Measurements from ENCODE around the gene PGLYRP3.

Gene PGLYRP3

GRCh38 chr1:153313288-153313687, 536 bp upstream of the PGLYRP3 start:
- no peak for DNase-seq (ENCODE audit: low spot score)

GRCh38 chr1:153310526-153310925, 2.2 kb downstream of the PGLYRP3 start:
- DNase-seq (ENCODE audit: low spot score): no peak

- no peak for DNase-seq (ENCODE audit: low spot score)
Measured at GRCh38 chr1:153309441-153309840, 3.3 kb downstream of the PGLYRP3 start.

- no peak for DNase-seq (ENCODE audit: low spot score)
Measured at GRCh38 chr1:153308540-153308939, 4.2 kb downstream of the PGLYRP3 start.

GRCh38 chr1:153307221-153307600, 5.5 kb downstream of the PGLYRP3 start:
- no peak for DNase-seq (ENCODE audit: low spot score)

GRCh38 chr1:153306303-153307220, 6.2 kb downstream of the PGLYRP3 start:
- DNase-seq (ENCODE audit: low spot score): no peak

GRCh38 chr1:153305682-153306081, 7.1 kb downstream of the PGLYRP3 start:
- DNase-seq (ENCODE audit: low spot score): no peak

GRCh38 chr1:153302308-153302707, 10.4 kb downstream of the PGLYRP3 start:
- no peak for DNase-seq (ENCODE audit: low spot score)

GRCh38 chr1:153293851-153294250, 18.9 kb downstream of the PGLYRP3 start:
- no peak for DNase-seq (ENCODE audit: low spot score)

GRCh38 chr1:153293480-153293775, 19.3 kb downstream of the PGLYRP3 start:
- DNase-seq (ENCODE audit: low spot score): no peak

GRCh38 chr1:153292740-153293479, 19.8 kb downstream of the PGLYRP3 start:
- DNase-seq (ENCODE audit: low spot score): no peak

- DNase-seq (ENCODE audit: low spot score): no peak
Measured at GRCh38 chr1:153292185-153292584, 20.6 kb downstream of the PGLYRP3 start.

- no peak for DNase-seq (ENCODE audit: low spot score)
Measured at GRCh38 chr1:153291514-153291913, 21.2 kb downstream of the PGLYRP3 start.

GRCh38 chr1:153288634-153289275, 24.0 kb downstream of the PGLYRP3 start:
- peak; percentile 55 for DNase-seq (ENCODE audit: low spot score)

- DNase-seq (ENCODE audit: low spot score): no peak
Measured at GRCh38 chr1:153277852-153278251, 34.9 kb downstream of the PGLYRP3 start.

- DNase-seq (ENCODE audit: low spot score): no peak
Measured at GRCh38 chr1:153272186-153272585, 40.6 kb downstream of the PGLYRP3 start.

GRCh38 chr1:153271711-153272110, 41.0 kb downstream of the PGLYRP3 start:
- no peak for DNase-seq (ENCODE audit: low spot score)

- DNase-seq (ENCODE audit: low spot score): no peak
Measured at GRCh38 chr1:153265457-153265856, 47.3 kb downstream of the PGLYRP3 start.

GRCh38 chr1:153262462-153263157, 50.1 kb downstream of the PGLYRP3 start:
- DNase-seq (ENCODE audit: low spot score): no peak

- no peak for DNase-seq (ENCODE audit: low spot score)
Measured at GRCh38 chr1:153262070-153262366, 50.7 kb downstream of the PGLYRP3 start.

GRCh38 chr1:153261281-153262069, 51.3 kb downstream of the PGLYRP3 start:
- no peak for DNase-seq (ENCODE audit: low spot score)
